ENCODE results near the gene HMGCL.
"Not testable (repeated sequence)": the region's sequence is repeated elsewhere in the genome, so short reads cannot be mapped to it uniquely, and the experiment has no call there.

HMGCL gene

DNA sequence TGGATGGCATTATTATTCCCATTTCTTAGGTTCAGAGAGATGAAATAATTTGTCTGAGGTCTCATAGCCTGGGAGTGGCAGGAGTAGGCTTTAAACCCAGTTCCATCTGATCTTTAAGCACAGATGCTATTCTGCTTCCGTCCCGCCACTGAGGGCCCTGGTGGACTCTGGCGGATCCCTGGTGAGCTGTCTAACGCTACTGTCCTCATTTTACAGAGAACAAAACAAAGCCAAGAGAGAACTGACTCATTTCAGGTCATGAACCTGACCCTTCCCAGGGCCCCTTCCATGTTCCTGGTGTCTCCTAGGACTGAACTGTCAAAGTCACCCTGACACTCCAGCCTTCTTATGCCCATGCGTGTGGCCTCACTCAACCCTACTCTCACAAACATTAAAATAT lies 21.6 kb downstream of the HMGCL start:
- ATAC-seq (ENCODE audit: low read depth) (no peak), DNase-seq (ENCODE audit: low spot score) (no peak)
- Histone ChIP-seq H3K36me3 (ENCODE audit: low read depth) (peaks cover 13% of the 10 kb centered on the region), H3K27me3 (ENCODE audit: insufficient read depth, poor library complexity, severe bottlenecking) (no peaks in the 10 kb centered on the region), H3K9me3 (ENCODE audit: severe bottlenecking) (no peaks in the 10 kb centered on the region), H3K27ac (ENCODE audit: poor library complexity, severe bottlenecking) (no peak overlapping the region), H3K4me1 (ENCODE audit: insufficient read depth, poor library complexity, severe bottlenecking) (peaks cover 6% of the 10 kb centered on the region), H3K4me3 (ENCODE audit: severe bottlenecking) (no peak overlapping the region)
- TF ChIP-seq, protein P1, sequence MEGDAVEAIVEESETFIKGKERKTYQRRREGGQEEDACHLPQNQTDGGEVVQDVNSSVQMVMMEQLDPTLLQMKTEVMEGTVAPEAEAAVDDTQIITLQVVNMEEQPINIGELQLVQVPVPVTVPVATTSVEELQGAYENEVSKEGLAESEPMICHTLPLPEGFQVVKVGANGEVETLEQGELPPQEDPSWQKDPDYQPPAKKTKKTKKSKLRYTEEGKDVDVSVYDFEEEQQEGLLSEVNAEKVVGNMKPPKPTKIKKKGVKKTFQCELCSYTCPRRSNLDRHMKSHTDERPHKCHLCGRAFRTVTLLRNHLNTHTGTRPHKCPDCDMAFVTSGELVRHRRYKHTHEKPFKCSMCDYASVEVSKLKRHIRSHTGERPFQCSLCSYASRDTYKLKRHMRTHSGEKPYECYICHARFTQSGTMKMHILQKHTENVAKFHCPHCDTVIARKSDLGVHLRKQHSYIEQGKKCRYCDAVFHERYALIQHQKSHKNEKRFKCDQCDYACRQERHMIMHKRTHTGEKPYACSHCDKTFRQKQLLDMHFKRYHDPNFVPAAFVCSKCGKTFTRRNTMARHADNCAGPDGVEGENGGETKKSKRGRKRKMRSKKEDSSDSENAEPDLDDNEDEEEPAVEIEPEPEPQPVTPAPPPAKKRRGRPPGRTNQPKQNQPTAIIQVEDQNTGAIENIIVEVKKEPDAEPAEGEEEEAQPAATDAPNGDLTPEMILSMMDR (IDR thresholded peaks at IDR 0.05; ENCODE audit: poor library complexity, severe bottlenecking) = no peak

DNA sequence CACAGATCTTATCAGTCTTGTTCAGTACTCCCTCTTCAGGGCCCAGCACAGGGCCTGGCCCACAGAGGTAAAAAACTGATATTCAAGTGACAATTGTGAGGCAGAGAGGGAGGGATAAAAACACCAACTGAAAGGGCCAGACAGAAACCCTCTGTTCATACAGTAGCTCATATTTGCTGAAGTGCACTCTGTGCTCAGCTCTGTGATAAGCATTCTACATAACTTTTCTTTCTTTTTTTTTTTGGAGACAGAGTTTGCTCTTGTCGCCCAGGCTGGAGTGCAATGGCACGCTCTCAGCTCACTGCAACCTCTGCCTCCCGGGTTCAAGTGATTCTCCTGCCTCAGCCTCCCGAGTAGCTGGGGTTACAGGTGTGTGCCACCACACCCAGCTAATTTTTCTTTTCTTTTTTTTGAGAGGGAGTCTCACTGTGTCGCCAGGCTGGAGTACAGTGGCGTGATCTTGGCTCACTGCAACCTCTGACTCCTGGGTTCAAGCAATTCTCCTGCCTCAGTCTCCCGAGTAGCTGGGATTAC lies 22.4 kb downstream of the HMGCL start:
- H3K36me3 ChIP-seq (ENCODE audit: low read depth) = peaks cover 19% of the 10 kb centered on the region
- H3K4me1 ChIP-seq (ENCODE audit: insufficient read depth, poor library complexity, severe bottlenecking); DNase-seq (ENCODE audit: low spot score); ATAC-seq (ENCODE audit: low read depth); H3K4me3 ChIP-seq (ENCODE audit: severe bottlenecking); H3K9me3 ChIP-seq (ENCODE audit: severe bottlenecking); H3K27ac ChIP-seq (ENCODE audit: poor library complexity, severe bottlenecking); H3K27me3 ChIP-seq (ENCODE audit: insufficient read depth, poor library complexity, severe bottlenecking): not testable (repeated sequence)

DNA sequence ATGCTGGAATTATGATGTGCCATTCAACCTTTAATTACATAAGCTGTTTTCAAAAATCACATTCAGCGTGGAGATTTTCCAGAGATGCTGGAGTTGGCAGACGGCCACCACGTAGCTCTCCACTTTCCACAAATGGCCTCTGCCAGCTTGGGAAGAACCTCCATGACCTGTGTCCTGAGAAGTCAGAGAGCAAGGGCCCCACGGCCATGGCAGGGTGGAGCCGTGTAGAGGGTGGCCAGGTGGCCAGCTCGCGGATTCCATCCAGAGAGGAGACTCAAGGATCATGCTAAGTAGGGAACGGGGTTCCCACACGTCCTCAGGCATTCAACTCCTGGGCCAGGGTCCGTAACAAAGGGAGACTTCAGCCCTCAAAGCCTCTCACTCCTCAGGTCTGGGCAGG lies 23.4 kb downstream of the HMGCL start:
- no peaks in the 10 kb centered on the region for H3K27me3 ChIP-seq (ENCODE audit: insufficient read depth, poor library complexity, severe bottlenecking)
- H3K9me3 ChIP-seq (ENCODE audit: severe bottlenecking) = no peaks in the 10 kb centered on the region
- TF ChIP-seq, protein P1 (IDR thresholded peaks at IDR 0.05; ENCODE audit: poor library complexity, severe bottlenecking) = no peak
- H3K4me1 ChIP-seq (ENCODE audit: insufficient read depth, poor library complexity, severe bottlenecking) = peaks cover 8% of the 10 kb centered on the region
- no peak overlapping the region for H3K4me3 ChIP-seq (ENCODE audit: severe bottlenecking)
- H3K27ac ChIP-seq (ENCODE audit: poor library complexity, severe bottlenecking) = no peak overlapping the region
- H3K36me3 ChIP-seq (ENCODE audit: low read depth) = peaks cover 27% of the 10 kb centered on the region
- no peak for DNase-seq (ENCODE audit: low spot score)
- ATAC-seq (ENCODE audit: low read depth) = no peak

DNA sequence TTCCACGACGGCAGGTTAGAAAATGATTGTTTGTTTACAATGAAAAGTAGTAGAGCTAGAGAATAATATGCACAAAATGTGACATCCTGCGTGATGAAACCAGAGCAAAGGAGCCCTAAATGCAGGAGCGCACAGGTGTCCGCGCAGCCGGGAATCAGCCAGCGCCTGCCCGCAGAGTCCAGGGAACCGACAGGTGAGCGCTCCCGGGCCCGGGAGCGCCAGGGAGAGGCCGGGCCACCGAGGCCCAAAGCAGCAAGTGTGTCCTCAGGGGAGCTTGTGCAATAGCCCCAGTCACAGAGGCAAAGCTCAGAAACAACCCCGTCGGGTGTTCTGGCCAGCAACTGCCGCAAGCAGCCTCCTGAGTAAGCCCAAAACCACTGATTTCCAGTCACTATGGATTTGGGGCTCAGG lies 23.9 kb downstream of the HMGCL start:
- Histone ChIP-seq H3K9me3 (ENCODE audit: severe bottlenecking) (no peaks in the 10 kb centered on the region), H3K4me1 (ENCODE audit: insufficient read depth, poor library complexity, severe bottlenecking) (peaks cover 8% of the 10 kb centered on the region), H3K4me3 (ENCODE audit: severe bottlenecking) (peak overlapping the region; percentile 70), H3K27ac (ENCODE audit: poor library complexity, severe bottlenecking) (peak overlapping the region; percentile 94), H3K27me3 (ENCODE audit: insufficient read depth, poor library complexity, severe bottlenecking) (no peaks in the 10 kb centered on the region), H3K36me3 (ENCODE audit: low read depth) (peaks cover 28% of the 10 kb centered on the region)
- no peak for DNase-seq (ENCODE audit: low spot score)
- no peak for ATAC-seq (ENCODE audit: low read depth)
- TF ChIP-seq, protein P1 (IDR thresholded peaks at IDR 0.05; ENCODE audit: poor library complexity, severe bottlenecking) = no peak

DNA sequence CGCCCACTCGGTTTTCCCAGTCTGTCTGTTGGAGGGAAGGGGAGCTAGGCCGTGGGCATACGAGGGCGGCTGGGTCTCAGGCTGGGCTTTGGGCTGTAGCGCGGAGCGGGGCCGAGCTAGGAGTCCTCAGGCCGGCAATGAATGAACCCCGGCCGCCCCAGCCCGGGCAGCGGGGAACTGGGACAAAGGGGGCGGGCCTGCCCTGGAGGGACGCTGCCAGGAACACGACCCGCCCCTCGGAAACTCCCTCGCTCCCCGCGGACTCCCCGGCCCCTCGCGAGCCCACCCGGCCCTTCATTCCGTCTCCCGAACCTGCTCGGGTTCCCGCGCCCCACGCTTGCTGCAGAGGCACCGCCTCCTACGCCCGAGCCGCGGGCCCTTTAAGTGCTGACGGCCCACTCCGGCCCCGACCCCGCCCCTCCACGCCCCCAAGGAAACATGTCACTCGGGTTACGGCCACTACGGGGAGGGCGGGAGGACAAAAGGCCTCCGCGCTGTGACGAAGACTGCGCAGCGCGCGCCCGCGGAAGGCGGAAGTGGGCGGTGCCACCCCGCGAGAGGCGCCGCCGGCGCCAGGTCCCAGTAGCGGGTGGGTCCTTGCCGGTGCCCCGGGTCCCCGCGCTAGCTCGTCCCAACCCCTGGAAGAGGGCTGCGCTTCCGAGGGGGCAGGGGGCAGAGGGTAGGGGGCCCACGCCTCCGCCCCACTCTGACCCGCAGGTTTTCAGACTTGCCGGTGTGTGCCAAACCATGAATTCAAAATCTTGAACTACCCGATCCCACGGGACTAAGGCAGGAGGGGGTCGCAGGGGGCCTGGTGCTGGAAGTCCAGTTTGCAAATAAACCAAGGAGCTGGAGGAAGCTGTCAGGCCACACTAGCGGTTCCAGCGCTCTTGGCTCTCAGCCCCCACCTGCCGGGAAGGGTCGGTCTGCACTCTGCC lies 24.6 kb downstream of the HMGCL start, which contains the start of gene GALE:
GALE (minus strand) TSS at position 355 of the 938 bp plus-strand sequence. CDS start 1,747 bp downstream, outside the sequence.
- no peaks in the 10 kb centered on the region for H3K27me3 ChIP-seq (ENCODE audit: insufficient read depth, poor library complexity, severe bottlenecking)
- H3K9me3 ChIP-seq (ENCODE audit: severe bottlenecking) = no peaks in the 10 kb centered on the region
- ATAC-seq (ENCODE audit: low read depth) (peak; percentile 63), DNase-seq (ENCODE audit: low spot score) (peak; percentile 97)
- peaks cover 32% of the 10 kb centered on the region for H3K36me3 ChIP-seq (ENCODE audit: low read depth)
- H3K4me1 ChIP-seq (ENCODE audit: insufficient read depth, poor library complexity, severe bottlenecking) = peaks cover 8% of the 10 kb centered on the region
- H3K4me3 ChIP-seq (ENCODE audit: severe bottlenecking) = peak within 1 kb of the TSS; percentile 70
- TF ChIP-seq, protein P1 (IDR thresholded peaks at IDR 0.05; ENCODE audit: poor library complexity, severe bottlenecking) = no peak
- H3K27ac ChIP-seq (ENCODE audit: poor library complexity, severe bottlenecking) = peak within 1 kb of the TSS; percentile 94
